Esophagus squamous epithelium (tissue), 4 donors: ENCODE data around the gene PLGRKT.

Experiments
- POLR2A ChIP-seq, 4 donors: fragments of 450-650 bp; IDR thresholded peaks; one replicate each; pipeline ENCODE4 v1.6.1; 2017; ENCODE audit warnings: antibody characterized with exemption in 4 of 4, mild to moderate bottlenecking in 4 of 4, moderate library complexity in 3 of 4
- TF ChIP-seq, protein P1 (sequence below), 6 experiments: fragments of 450-650 bp in 4 of 6; fragments of 200-600 bp in 2 of 6; sonication (generic) in 2 of 6; IDR thresholded peaks; one replicate each; pipeline ENCODE4 v1.5.1; 2016 to 2019; ENCODE audit warnings: antibody characterized with exemption in 6 of 6, mild to moderate bottlenecking in 4 of 6, moderate library complexity in 4 of 6

GRCh38 chr9:5448016-5448415 lies 10.3 kb upstream of the PLGRKT start:
- TF ChIP-seq, protein P1, sequence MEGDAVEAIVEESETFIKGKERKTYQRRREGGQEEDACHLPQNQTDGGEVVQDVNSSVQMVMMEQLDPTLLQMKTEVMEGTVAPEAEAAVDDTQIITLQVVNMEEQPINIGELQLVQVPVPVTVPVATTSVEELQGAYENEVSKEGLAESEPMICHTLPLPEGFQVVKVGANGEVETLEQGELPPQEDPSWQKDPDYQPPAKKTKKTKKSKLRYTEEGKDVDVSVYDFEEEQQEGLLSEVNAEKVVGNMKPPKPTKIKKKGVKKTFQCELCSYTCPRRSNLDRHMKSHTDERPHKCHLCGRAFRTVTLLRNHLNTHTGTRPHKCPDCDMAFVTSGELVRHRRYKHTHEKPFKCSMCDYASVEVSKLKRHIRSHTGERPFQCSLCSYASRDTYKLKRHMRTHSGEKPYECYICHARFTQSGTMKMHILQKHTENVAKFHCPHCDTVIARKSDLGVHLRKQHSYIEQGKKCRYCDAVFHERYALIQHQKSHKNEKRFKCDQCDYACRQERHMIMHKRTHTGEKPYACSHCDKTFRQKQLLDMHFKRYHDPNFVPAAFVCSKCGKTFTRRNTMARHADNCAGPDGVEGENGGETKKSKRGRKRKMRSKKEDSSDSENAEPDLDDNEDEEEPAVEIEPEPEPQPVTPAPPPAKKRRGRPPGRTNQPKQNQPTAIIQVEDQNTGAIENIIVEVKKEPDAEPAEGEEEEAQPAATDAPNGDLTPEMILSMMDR (IDR thresholded peaks at IDR 0.05): no peak
- no peak for TF ChIP-seq POLR2A (IDR thresholded peaks at IDR 0.05)
